SU-DHL-6 (cell line): ENCODE measurements around the gene EHD4.

Experiments
- H2AFZ ChIP-seq: fragments of 200-600 bp; sonication (generic); 2 replicates; pipeline ENCODE4 v1.6.1; 2014; ENCODE audit warnings: low read depth, mild to moderate bottlenecking, moderate library complexity, mixed read lengths, antibody characterized with exemption, low read length; ENCODE audit not compliant: severe bottlenecking
- H3F3A ChIP-seq: fragments of 200-600 bp; shearing (Covaris generic); 2 replicates; pipeline ENCODE4 v1.6.0; 2016; ENCODE audit warnings: antibody characterized with exemption, mild to moderate bottlenecking; ENCODE audit not compliant: insufficient read depth
- H3K27ac ChIP-seq: fragments of 200-600 bp; sonication (generic); 2 replicates; pipeline ENCODE4 v1.5.1; 2016; ENCODE audit warnings: low read depth, mild to moderate bottlenecking, low read length, moderate library complexity, mixed read lengths
- H3K27me3 ChIP-seq: fragments of 200-600 bp; sonication (generic), shearing (Covaris generic); 2 replicates; pipeline ENCODE4 v1.6.0; 2014; ENCODE audit warnings: mild to moderate bottlenecking, low read length
- H3K36me3 ChIP-seq: fragments of 200-600 bp; sonication (generic); 2 replicates; pipeline ENCODE4 v1.6.1; 2014; ENCODE audit warnings: mild to moderate bottlenecking, low read length, mixed read lengths
- H3K4me2 ChIP-seq: fragments of 300-600, 200-600 bp; shearing (Covaris generic), sonication (generic); 2 replicates; pipeline ENCODE4 v1.6.0; 2014; ENCODE audit warnings: low read length, low read depth, mild to moderate bottlenecking; ENCODE audit not compliant: poor library complexity, severe bottlenecking
- H3K4me3 ChIP-seq: fragments of 200-600 bp; sonication (generic); 2 replicates; pipeline ENCODE4 v1.5.1; 2014; ENCODE audit warnings: antibody characterized with exemption, low read length, mild to moderate bottlenecking, mixed read lengths; ENCODE audit not compliant: insufficient read depth, poor library complexity, severe bottlenecking
- H3K79me2 ChIP-seq: fragments of 200-600 bp; sonication (generic); 2 replicates; pipeline ENCODE4 v1.6.1; 2014; ENCODE audit warnings: mild to moderate bottlenecking, low read length, moderate library complexity; ENCODE audit not compliant: insufficient read depth
- H3K9ac ChIP-seq: fragments of 200-600 bp; sonication (generic); 2 replicates; pipeline ENCODE4 v1.7.0; 2014; ENCODE audit warnings: mild to moderate bottlenecking, low read length
- H3K9me2 ChIP-seq: fragments of 200-600 bp; sonication (generic); replicated peaks from 2 replicates; pipeline ENCODE4 v1.6.1; 2014; ENCODE audit warnings: low read length; ENCODE audit not compliant: insufficient read depth
- H3K9me3 ChIP-seq: fragments of 200-600 bp; sonication (generic); 2 replicates; pipeline ENCODE4 v1.6.1; 2014; ENCODE audit warnings: low read length, mixed read lengths; ENCODE audit not compliant: insufficient read depth
- H4K20me1 ChIP-seq: fragments of 200-600 bp; sonication (generic); 2 replicates; pipeline ENCODE4 v1.6.1; 2014; ENCODE audit warnings: low read depth, mild to moderate bottlenecking, antibody characterized with exemption, low read length, moderate library complexity, mixed read lengths
- EZH2phosphoT487 ChIP-seq: fragments of 200-600 bp; sonication (generic), shearing (Covaris generic); conservative IDR thresholded peaks from 2 replicates; pipeline ENCODE4 v1.6.1; 2018; ENCODE audit warnings: mild to moderate bottlenecking, antibody characterized with exemption, low read length, moderate library complexity, mixed read lengths
- TF ChIP-seq, protein P1 (sequence below): fragments of 200-600 bp; sonication (generic); IDR thresholded peaks from one replicate; pipeline ENCODE4 v1.5.1; 2017; ENCODE audit warnings: antibody characterized with exemption, mild to moderate bottlenecking, low read length, moderate library complexity; ENCODE audit not compliant: insufficient read depth, poor library complexity, severe bottlenecking

EHD4 gene

DNA sequence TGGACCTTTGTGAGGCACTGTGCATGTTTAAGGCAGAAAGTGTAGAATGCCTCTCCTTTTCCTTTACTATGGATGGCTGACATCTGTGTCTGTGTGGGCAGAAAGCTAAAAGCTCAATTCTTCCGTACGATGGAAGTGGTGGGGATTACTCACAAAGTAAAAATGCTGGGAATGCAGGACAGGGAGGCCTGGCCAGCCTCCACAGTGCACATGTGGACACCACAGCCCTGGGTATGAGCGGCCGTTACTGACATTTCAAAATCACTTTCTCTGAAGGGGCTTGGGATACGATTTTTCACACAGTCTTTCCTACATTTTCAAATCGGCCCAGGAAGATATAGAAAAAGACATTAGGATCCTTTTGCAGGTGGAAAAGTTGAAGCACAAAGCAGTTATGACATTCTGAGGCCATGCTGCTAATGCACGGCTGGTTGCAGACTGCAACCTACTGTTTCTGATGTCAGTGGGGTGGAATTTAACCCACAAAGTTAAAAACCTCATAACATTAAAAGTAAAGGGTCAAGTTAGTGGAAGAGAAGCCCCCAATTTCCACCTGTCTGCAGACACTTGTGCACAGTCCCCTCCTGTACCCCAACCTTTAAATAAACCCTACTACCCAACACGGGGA lies 27.9 kb downstream of the EHD4 start:
- Histone ChIP-seq H4K20me1 (no peaks in the 10 kb centered on the region), H3K27ac (no peak overlapping the region), H3K36me3 (no peaks in the 10 kb centered on the region), H3F3A (no peaks in the 10 kb centered on the region), H2AFZ (no peak overlapping the region), H3K27me3 (no peaks in the 10 kb centered on the region), H3K9me2 (no peaks in the 10 kb centered on the region), H3K4me3 (no peak overlapping the region), H3K79me2 (no peaks in the 10 kb centered on the region), H3K9me3 (no peaks in the 10 kb centered on the region), H3K9ac (no peak overlapping the region), H3K4me2 (no peak overlapping the region)
- no peak for TF ChIP-seq EZH2phosphoT487
- TF ChIP-seq, protein P1, sequence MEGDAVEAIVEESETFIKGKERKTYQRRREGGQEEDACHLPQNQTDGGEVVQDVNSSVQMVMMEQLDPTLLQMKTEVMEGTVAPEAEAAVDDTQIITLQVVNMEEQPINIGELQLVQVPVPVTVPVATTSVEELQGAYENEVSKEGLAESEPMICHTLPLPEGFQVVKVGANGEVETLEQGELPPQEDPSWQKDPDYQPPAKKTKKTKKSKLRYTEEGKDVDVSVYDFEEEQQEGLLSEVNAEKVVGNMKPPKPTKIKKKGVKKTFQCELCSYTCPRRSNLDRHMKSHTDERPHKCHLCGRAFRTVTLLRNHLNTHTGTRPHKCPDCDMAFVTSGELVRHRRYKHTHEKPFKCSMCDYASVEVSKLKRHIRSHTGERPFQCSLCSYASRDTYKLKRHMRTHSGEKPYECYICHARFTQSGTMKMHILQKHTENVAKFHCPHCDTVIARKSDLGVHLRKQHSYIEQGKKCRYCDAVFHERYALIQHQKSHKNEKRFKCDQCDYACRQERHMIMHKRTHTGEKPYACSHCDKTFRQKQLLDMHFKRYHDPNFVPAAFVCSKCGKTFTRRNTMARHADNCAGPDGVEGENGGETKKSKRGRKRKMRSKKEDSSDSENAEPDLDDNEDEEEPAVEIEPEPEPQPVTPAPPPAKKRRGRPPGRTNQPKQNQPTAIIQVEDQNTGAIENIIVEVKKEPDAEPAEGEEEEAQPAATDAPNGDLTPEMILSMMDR, result no peak

DNA sequence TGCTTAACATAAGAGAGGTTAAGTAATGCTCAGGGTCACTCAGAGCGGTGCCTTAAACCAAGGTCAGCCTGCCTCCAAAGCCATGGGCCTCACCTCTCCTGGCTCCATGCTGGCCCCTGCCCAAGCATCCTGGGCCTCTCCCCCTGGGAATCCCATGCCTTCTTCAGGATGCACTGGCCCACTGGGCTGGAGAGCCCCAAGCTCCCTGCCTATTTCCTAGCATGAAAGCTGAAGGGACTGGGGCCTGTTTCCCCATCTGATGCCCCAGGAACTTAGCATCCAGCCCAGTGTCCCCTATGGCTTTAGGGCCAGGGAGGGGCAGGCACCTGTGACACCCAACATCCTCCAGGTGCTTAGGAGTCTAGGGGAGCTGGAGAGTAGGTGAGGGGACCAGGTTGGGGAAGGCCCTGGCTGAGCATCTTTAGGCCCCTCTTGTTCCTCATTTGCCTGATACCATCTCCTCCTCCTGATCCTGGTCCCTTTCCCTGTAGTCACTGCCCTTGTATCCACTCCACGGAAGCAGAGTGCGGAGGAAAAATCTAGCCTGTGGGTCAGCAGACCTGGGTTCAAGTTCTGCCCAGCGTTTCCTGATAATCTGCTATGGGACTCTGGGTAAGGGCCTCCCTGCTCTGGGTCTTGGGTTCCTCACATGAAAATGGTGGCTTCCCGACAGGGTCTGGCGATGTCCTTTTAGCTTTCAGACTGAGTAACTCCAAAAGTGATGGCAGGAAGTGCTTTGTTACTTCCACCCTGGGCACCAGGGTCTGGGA lies 28.6 kb downstream of the EHD4 start:
- H3K9me2 ChIP-seq, result no peaks in the 10 kb centered on the region
- H2AFZ ChIP-seq, result no peak overlapping the region
- no peak overlapping the region for H3K4me3 ChIP-seq
- no peak overlapping the region for H3K9ac ChIP-seq
- TF ChIP-seq, protein P1, result no peak
- TF ChIP-seq EZH2phosphoT487, result no peak
- H3K27ac ChIP-seq, result no peak overlapping the region
- H3K79me2 ChIP-seq, result no peaks in the 10 kb centered on the region
- no peak overlapping the region for H3K4me2 ChIP-seq
- no peaks in the 10 kb centered on the region for H3K9me3 ChIP-seq
- no peaks in the 10 kb centered on the region for H3K27me3 ChIP-seq
- no peaks in the 10 kb centered on the region for H3F3A ChIP-seq
- H3K36me3 ChIP-seq, result no peaks in the 10 kb centered on the region
- no peaks in the 10 kb centered on the region for H4K20me1 ChIP-seq

DNA sequence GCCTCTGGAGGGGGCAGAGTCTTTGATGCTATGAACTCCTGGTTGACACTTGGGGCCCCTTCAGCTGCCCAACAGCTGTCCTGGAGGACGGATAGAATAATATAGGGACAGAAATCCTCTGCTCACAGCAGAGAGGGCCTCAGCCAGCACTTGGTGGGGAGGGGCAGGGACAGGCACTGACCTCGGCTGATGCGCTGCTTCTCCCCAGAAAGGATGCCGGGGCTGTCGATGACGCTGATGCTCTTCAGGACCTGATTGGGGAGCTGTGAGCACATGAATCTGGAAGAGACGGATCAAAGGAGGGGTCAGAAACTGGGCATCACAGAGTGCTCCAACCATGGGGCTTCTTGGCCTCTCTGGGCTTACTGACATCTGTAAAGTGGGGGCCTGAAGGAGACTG lies 29.5 kb downstream of the EHD4 start:
- Histone ChIP-seq H3K4me3 (no peak overlapping the region), H3K79me2 (no peaks in the 10 kb centered on the region), H3K27ac (no peak overlapping the region), H3K27me3 (no peaks in the 10 kb centered on the region), H4K20me1 (no peaks in the 10 kb centered on the region), H3K36me3 (no peaks in the 10 kb centered on the region), H2AFZ (no peak overlapping the region), H3F3A (no peaks in the 10 kb centered on the region), H3K4me2 (no peak overlapping the region), H3K9me3 (no peaks in the 10 kb centered on the region), H3K9ac (no peak overlapping the region), H3K9me2 (no peaks in the 10 kb centered on the region)
- TF ChIP-seq, protein P1, result no peak
- no peak for TF ChIP-seq EZH2phosphoT487
